Left ventricle myocardium inferior (tissue), 1 donor: ENCODE measurements around the gene TENM3. TPM values are rescaled to one million over a fixed set of nuclear protein-coding genes. Genes with fewer than 3 reads are reported as not detected.
A peak's percentile ranks its signal among the peaks of the same experiment; 100 is the strongest.

Source experiments
- DNase-seq: peaks from one replicate; pipeline ENCODE4 v3.0.0-alpha.2; 2020
- H3K27ac ChIP-seq: fragments of 200-600 bp; replicated peaks from 2 replicates; pipeline ENCODE4 v1.8.0; 2021
- H3K27me3 ChIP-seq: fragments of 200-600 bp; 2 replicates; pipeline ENCODE4 v1.8.0; 2021; ENCODE audit warnings: low read depth
- H3K36me3 ChIP-seq: fragments of 200-600 bp; 2 replicates; pipeline ENCODE4 v1.8.0; 2021
- H3K4me1 ChIP-seq: fragments of 200-600 bp; 2 replicates; pipeline ENCODE4 v1.8.0; 2021
- H3K4me3 ChIP-seq: fragments of 200-600 bp; 2 replicates; pipeline ENCODE4 v1.8.0; 2021; ENCODE audit warnings: mild to moderate bottlenecking, moderate library complexity
- H3K9me3 ChIP-seq: fragments of 200-600 bp; replicated peaks from 2 replicates; pipeline ENCODE4 v1.8.0; 2021
- intact Hi-C: fragments of 100-400 bp; cut with micrococcal nuclease; formaldehyde crosslinking; loops from one replicate; pipeline ENCODE4 v1.11.0; 2022
- total RNA-seq: library from RNA; stranded (reverse); fragmentation: NEBNext Ultra II Directional; extraction: Animal tissue kit (Norgen Biotek cat#: 25700); gene quantifications from one replicate; pipeline ENCODE4 v1.2.1, GENCODE V29; 2021
- TF ChIP-seq, protein P1 (sequence below): fragments of 200-600 bp; IDR thresholded peaks from 2 replicates; pipeline ENCODE4 v1.8.0; 2021; ENCODE audit warnings: antibody characterized with exemption, mild to moderate bottlenecking, borderline replicate concordance
- donor health status: DM: no; HTN: yes; CAD: no; lungs with severe emphysema.

TENM3 gene
- total RNA-seq, 1 donor from 2014 or later = 1.5 TPM

DNA sequence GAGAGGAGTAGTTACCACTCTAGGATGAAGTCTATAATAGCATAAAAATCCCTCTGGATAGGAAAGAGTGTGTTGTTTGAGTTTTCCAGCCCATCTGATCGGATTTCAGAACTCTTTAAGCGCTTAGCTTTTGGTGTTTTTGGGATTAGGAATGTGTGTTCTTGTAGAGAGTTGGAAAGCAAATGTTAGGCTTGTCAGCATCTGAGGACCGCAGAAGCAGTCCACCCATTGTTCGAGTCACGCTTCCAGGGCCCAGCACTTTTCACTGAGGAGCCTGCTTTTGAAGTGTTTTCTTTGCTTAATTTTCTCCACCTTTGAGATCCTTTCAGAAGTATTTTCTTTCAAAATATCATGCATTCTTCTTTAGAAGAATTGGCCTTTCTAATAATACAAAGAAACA lies 306.2 kb downstream of the TENM3 start:
- Histone ChIP-seq H3K27me3 (no peaks in the 10 kb centered on the region), H3K4me1 (no peaks in the 10 kb centered on the region), H3K4me3 (no peak overlapping the region), H3K36me3 (no peaks in the 10 kb centered on the region), H3K27ac (no peak overlapping the region), H3K9me3 (no peaks in the 10 kb centered on the region)
- DNase-seq = no peak
- TF ChIP-seq, protein P1, sequence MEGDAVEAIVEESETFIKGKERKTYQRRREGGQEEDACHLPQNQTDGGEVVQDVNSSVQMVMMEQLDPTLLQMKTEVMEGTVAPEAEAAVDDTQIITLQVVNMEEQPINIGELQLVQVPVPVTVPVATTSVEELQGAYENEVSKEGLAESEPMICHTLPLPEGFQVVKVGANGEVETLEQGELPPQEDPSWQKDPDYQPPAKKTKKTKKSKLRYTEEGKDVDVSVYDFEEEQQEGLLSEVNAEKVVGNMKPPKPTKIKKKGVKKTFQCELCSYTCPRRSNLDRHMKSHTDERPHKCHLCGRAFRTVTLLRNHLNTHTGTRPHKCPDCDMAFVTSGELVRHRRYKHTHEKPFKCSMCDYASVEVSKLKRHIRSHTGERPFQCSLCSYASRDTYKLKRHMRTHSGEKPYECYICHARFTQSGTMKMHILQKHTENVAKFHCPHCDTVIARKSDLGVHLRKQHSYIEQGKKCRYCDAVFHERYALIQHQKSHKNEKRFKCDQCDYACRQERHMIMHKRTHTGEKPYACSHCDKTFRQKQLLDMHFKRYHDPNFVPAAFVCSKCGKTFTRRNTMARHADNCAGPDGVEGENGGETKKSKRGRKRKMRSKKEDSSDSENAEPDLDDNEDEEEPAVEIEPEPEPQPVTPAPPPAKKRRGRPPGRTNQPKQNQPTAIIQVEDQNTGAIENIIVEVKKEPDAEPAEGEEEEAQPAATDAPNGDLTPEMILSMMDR = no peak
- intact Hi-C loops = no loop called here

- Histone ChIP-seq H3K4me1 (no peaks in the 10 kb centered on the region), H3K27me3 (no peaks in the 10 kb centered on the region), H3K27ac (no peak overlapping the region), H3K36me3 (no peaks in the 10 kb centered on the region), H3K4me3 (no peak overlapping the region), H3K9me3 (no peaks in the 10 kb centered on the region)
- TF ChIP-seq, protein P1 = no peak
- intact Hi-C loops = no loop called here
- no peak for DNase-seq
These were observed 309.7 kb downstream of the TENM3 start for GRCh38 chr4:182552948-182553347.

DNA sequence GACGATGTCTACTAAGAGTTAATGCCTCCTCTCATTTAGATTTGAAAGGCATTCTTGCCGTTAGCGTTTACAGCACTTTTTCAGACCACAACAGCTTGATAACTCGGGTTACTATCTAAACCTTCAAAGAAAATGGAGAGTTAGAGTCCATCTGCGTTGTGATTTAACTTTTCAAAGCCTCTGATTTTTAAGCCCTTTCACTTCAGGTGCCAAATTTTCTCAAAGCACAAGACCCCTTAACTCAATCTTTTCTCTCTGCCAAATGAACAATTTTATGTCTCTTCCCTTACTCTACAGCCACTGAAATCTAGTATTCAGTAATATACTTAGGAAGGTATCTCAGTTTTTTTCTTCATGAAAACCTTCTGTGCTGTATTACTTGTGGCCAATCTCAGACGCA lies 310.5 kb downstream of the TENM3 start:
- Histone ChIP-seq H3K36me3 (no peaks in the 10 kb centered on the region), H3K27ac (no peak overlapping the region), H3K27me3 (no peaks in the 10 kb centered on the region), H3K4me1 (no peaks in the 10 kb centered on the region), H3K4me3 (peak overlapping the region; percentile 4), H3K9me3 (no peaks in the 10 kb centered on the region)
- intact Hi-C loops = no loop called here
- DNase-seq = no peak
- TF ChIP-seq, protein P1 = no peak

- Histone ChIP-seq H3K9me3 (no peaks in the 10 kb centered on the region), H3K27me3 (no peaks in the 10 kb centered on the region), H3K27ac (no peak overlapping the region), H3K36me3 (no peaks in the 10 kb centered on the region), H3K4me1 (no peaks in the 10 kb centered on the region), H3K4me3 (no peak overlapping the region)
- intact Hi-C loops = no loop called here
- TF ChIP-seq, protein P1 = no peak
- DNase-seq = no peak
These were observed 311.5 kb downstream of the TENM3 start for GRCh38 chr4:182554736-182555135.

DNA sequence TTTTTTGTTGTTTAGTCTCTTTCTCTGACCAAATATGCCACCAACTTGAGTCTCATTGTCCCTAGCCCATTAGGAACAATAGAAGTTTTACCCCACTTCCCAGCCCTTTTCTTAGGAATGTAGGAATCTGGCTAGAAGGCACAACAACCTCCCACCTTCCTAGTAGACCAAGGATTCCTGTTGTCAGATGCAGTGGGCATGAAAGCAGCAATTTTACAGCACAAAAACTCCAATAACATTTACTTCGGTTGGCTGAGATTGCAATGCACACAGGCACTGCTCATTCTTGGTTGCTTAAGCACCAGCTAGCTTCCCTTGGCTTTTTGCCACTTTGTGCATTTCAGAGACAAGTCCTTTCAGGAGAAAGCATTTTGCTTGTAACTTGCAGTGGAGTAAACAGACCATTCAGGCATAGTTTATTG lies 312.8 kb downstream of the TENM3 start:
- H3K27ac ChIP-seq = no peak overlapping the region
- no peaks in the 10 kb centered on the region for H3K36me3 ChIP-seq
- DNase-seq = no peak
- H3K9me3 ChIP-seq = no peaks in the 10 kb centered on the region
- TF ChIP-seq, protein P1 = no peak
- H3K4me1 ChIP-seq = no peaks in the 10 kb centered on the region
- H3K4me3 ChIP-seq = no peak overlapping the region
- intact Hi-C loops = no loop called here
- H3K27me3 ChIP-seq = no peaks in the 10 kb centered on the region

GRCh38 chr4:182556580-182556979 lies 313.4 kb downstream of the TENM3 start:
- Histone ChIP-seq H3K27ac (no peak overlapping the region), H3K4me3 (no peak overlapping the region), H3K4me1 (no peaks in the 10 kb centered on the region), H3K27me3 (no peaks in the 10 kb centered on the region), H3K36me3 (no peaks in the 10 kb centered on the region), H3K9me3 (no peaks in the 10 kb centered on the region)
- DNase-seq = no peak
- TF ChIP-seq, protein P1 = no peak
- intact Hi-C loops = no loop called here
